ENCODE results near the gene CRYZL1.

Gene CRYZL1

GRCh38 chr21:33546086-33546485 is 95.5 kb downstream of the CRYZL1 start:
- H3K36me3 ChIP-seq (ENCODE audit: control insufficient read depth, insufficient read depth, low read length), result peaks cover 12% of the 10 kb centered on the region

GRCh38 chr21:33544451-33545195 is 96.9 kb downstream of the CRYZL1 start:
- Histone ChIP-seq H2BK15ac (replicated peaks; ENCODE audit: low read depth) (no peak overlapping the region), H3K27me3 (ENCODE audit: insufficient read depth, low read length, poor library complexity) (no peaks in the 10 kb centered on the region), H3K79me2 (ENCODE audit: control insufficient read depth, insufficient read depth, low read length) (peaks cover 70% of the 10 kb centered on the region), H2AK5ac (ENCODE audit: low read length) (no peak overlapping the region), H3K4me1 (ENCODE audit: control insufficient read depth, low read depth, low read length) (no peaks in the 10 kb centered on the region), H4K5ac (ENCODE audit: low read length) (no peak overlapping the region), H2BK5ac (ENCODE audit: low read length) (no peak overlapping the region), H3K4ac (ENCODE audit: low read depth, low read length) (no peak overlapping the region), H3K9ac (ENCODE audit: low read length) (peak overlapping the region; percentile 97), H3K18ac (ENCODE audit: low read length) (no peak overlapping the region), H3K36me3 (ENCODE audit: control insufficient read depth, insufficient read depth, low read length) (peaks cover 1% of the 10 kb centered on the region), H2BK120ac (ENCODE audit: low read depth, low read length) (no peak overlapping the region), H4K8ac (ENCODE audit: low read depth, low read length) (no peak overlapping the region), H3K4me3 (ENCODE audit: low read length) (peak overlapping the region; percentile 35), H3K4me2 (ENCODE audit: low read length) (peak overlapping the region; percentile 60), H3K27ac (ENCODE audit: low read depth, low read length) (no peak overlapping the region), H3K23ac (ENCODE audit: low read length) (no peak overlapping the region), H3K56ac (ENCODE audit: low read length) (peak overlapping the region; percentile 52), H3K79me1 (ENCODE audit: low read length) (no peaks in the 10 kb centered on the region)
- no CpG with 5 or more reads among the region's 8 CpGs for WGBS (ENCODE audit: extremely low coverage, insufficient coverage, low lambda C conversion rate)
- no peak for DNase-seq

More at GRCh38 chr21:33546086-33546485, 95.5 kb downstream of the CRYZL1 start:
- no peak overlapping the region for H2BK15ac ChIP-seq (replicated peaks; ENCODE audit: low read depth)
- no peak overlapping the region for H3K18ac ChIP-seq (ENCODE audit: low read length)
- no peak overlapping the region for H4K5ac ChIP-seq (ENCODE audit: low read length)
- H3K4me3 ChIP-seq (ENCODE audit: low read length), result no peak overlapping the region
- no peak overlapping the region for H3K27ac ChIP-seq (ENCODE audit: low read depth, low read length)
- no peak overlapping the region for H3K4me2 ChIP-seq (ENCODE audit: low read length)
- no peak overlapping the region for H3K9ac ChIP-seq (ENCODE audit: low read length)
- no peak for DNase-seq
- H3K79me1 ChIP-seq (ENCODE audit: low read length), result peaks cover 5% of the 10 kb centered on the region
- no peak overlapping the region for H3K56ac ChIP-seq (ENCODE audit: low read length)
- no peaks in the 10 kb centered on the region for H3K4me1 ChIP-seq (ENCODE audit: control insufficient read depth, low read depth, low read length)
- no peak overlapping the region for H4K8ac ChIP-seq (ENCODE audit: low read depth, low read length)
- 100% methylated on average over 1 of the region's 3 CpGs for WGBS (ENCODE audit: extremely low coverage, insufficient coverage, low lambda C conversion rate)
- no peaks in the 10 kb centered on the region for H3K27me3 ChIP-seq (ENCODE audit: insufficient read depth, low read length, poor library complexity)
- no peak overlapping the region for H3K23ac ChIP-seq (ENCODE audit: low read length)
- H3K4ac ChIP-seq (ENCODE audit: low read depth, low read length), result no peak overlapping the region
- H2BK120ac ChIP-seq (ENCODE audit: low read depth, low read length), result no peak overlapping the region
- H3K79me2 ChIP-seq (ENCODE audit: control insufficient read depth, insufficient read depth, low read length), result peaks cover 72% of the 10 kb centered on the region
- no peak overlapping the region for H2AK5ac ChIP-seq (ENCODE audit: low read length)
- H2BK5ac ChIP-seq (ENCODE audit: low read length), result no peak overlapping the region

- Histone ChIP-seq H2BK5ac (ENCODE audit: low read length) (no peak overlapping the region), H4K5ac (ENCODE audit: low read length) (no peak overlapping the region)
- no peak for DNase-seq
These were observed 97.9 kb downstream of the CRYZL1 start for GRCh38 chr21:33543505-33544129.

GRCh38 chr21:33542640-33543504 is 98.7 kb downstream of the CRYZL1 start, which contains the start of gene SON:
Gene SON (plus strand): TSS chr21:33543038. CDS start chr21:33543093, 55 bp downstream.
- no peak within 1 kb of the TSS for H2BK15ac ChIP-seq (replicated peaks; ENCODE audit: low read depth)
- H2BK120ac ChIP-seq (ENCODE audit: low read depth, low read length), result no peak within 1 kb of the TSS
- H4K5ac ChIP-seq (ENCODE audit: low read length), result no peak within 1 kb of the TSS
- H3K56ac ChIP-seq (ENCODE audit: low read length), result peak within 1 kb of the TSS; percentile 97
- peaks cover 72% of the 10 kb centered on the region for H3K79me2 ChIP-seq (ENCODE audit: control insufficient read depth, insufficient read depth, low read length)
- H3K27me3 ChIP-seq (ENCODE audit: insufficient read depth, low read length, poor library complexity), result no peaks in the 10 kb centered on the region
- DNase-seq, result peak; percentile 99
- WGBS (ENCODE audit: extremely low coverage, insufficient coverage, low lambda C conversion rate), result no CpG with 5 or more reads among the region's 57 CpGs
- peak within 1 kb of the TSS; percentile 69 for H3K4me2 ChIP-seq (ENCODE audit: low read length)
- peak within 1 kb of the TSS; percentile 93 for H3K4ac ChIP-seq (ENCODE audit: low read depth, low read length)
- H3K79me1 ChIP-seq (ENCODE audit: low read length), result no peaks in the 10 kb centered on the region
- no peak within 1 kb of the TSS for H2AK5ac ChIP-seq (ENCODE audit: low read length)
- H3K27ac ChIP-seq (ENCODE audit: low read depth, low read length), result peak within 1 kb of the TSS; percentile 99
- no peak within 1 kb of the TSS for H4K8ac ChIP-seq (ENCODE audit: low read depth, low read length)
- H3K36me3 ChIP-seq (ENCODE audit: control insufficient read depth, insufficient read depth, low read length), result no peaks in the 10 kb centered on the region
- H3K23ac ChIP-seq (ENCODE audit: low read length), result no peak within 1 kb of the TSS
- H2BK5ac ChIP-seq (ENCODE audit: low read length), result peak within 1 kb of the TSS; percentile 91
- peak within 1 kb of the TSS; percentile 97 for H3K9ac ChIP-seq (ENCODE audit: low read length)
- H3K4me3 ChIP-seq (ENCODE audit: low read length), result peak within 1 kb of the TSS; percentile 97
- peak within 1 kb of the TSS; percentile 92 for H3K18ac ChIP-seq (ENCODE audit: low read length)
- no peaks in the 10 kb centered on the region for H3K4me1 ChIP-seq (ENCODE audit: control insufficient read depth, low read depth, low read length)

More at GRCh38 chr21:33543505-33544129, 97.9 kb downstream of the CRYZL1 start:
- Histone ChIP-seq H3K4me1 (ENCODE audit: control insufficient read depth, low read depth, low read length) (no peaks in the 10 kb centered on the region), H3K27ac (ENCODE audit: low read depth, low read length) (peak overlapping the region; percentile 92), H3K36me3 (ENCODE audit: control insufficient read depth, insufficient read depth, low read length) (no peaks in the 10 kb centered on the region), H3K79me1 (ENCODE audit: low read length) (no peaks in the 10 kb centered on the region), H2BK120ac (ENCODE audit: low read depth, low read length) (no peak overlapping the region), H3K56ac (ENCODE audit: low read length) (peak overlapping the region; percentile 97), H3K79me2 (ENCODE audit: control insufficient read depth, insufficient read depth, low read length) (peaks cover 72% of the 10 kb centered on the region), H3K4me3 (ENCODE audit: low read length) (peak overlapping the region; percentile 97), H3K4me2 (ENCODE audit: low read length) (peak overlapping the region; percentile 69), H3K4ac (ENCODE audit: low read depth, low read length) (peak overlapping the region; percentile 93), H2AK5ac (ENCODE audit: low read length) (no peak overlapping the region), H3K23ac (ENCODE audit: low read length) (no peak overlapping the region), H2BK15ac (replicated peaks; ENCODE audit: low read depth) (no peak overlapping the region), H4K8ac (ENCODE audit: low read depth, low read length) (no peak overlapping the region), H3K18ac (ENCODE audit: low read length) (peak overlapping the region; percentile 87), H3K27me3 (ENCODE audit: insufficient read depth, low read length, poor library complexity) (no peaks in the 10 kb centered on the region), H3K9ac (ENCODE audit: low read length) (peak overlapping the region; percentile 97)
- WGBS (ENCODE audit: extremely low coverage, insufficient coverage, low lambda C conversion rate), result no CpG with 5 or more reads among the region's 26 CpGs

- Histone ChIP-seq H3K27ac (ENCODE audit: low read depth, low read length) (peak within 1 kb of the TSS; percentile 99), H2AK5ac (ENCODE audit: low read length) (no peak within 1 kb of the TSS), H3K56ac (ENCODE audit: low read length) (peak within 1 kb of the TSS; percentile 97), H3K79me1 (ENCODE audit: low read length) (no peaks in the 10 kb centered on the region), H3K4me2 (ENCODE audit: low read length) (peak within 1 kb of the TSS; percentile 45), H3K23ac (ENCODE audit: low read length) (no peak within 1 kb of the TSS), H3K4ac (ENCODE audit: low read depth, low read length) (peak within 1 kb of the TSS; percentile 93), H2BK15ac (replicated peaks; ENCODE audit: low read depth) (no peak within 1 kb of the TSS), H3K27me3 (ENCODE audit: insufficient read depth, low read length, poor library complexity) (no peaks in the 10 kb centered on the region), H3K4me3 (ENCODE audit: low read length) (peak within 1 kb of the TSS; percentile 97), H2BK120ac (ENCODE audit: low read depth, low read length) (no peak within 1 kb of the TSS), H4K5ac (ENCODE audit: low read length) (no peak within 1 kb of the TSS), H3K79me2 (ENCODE audit: control insufficient read depth, insufficient read depth, low read length) (peaks cover 68% of the 10 kb centered on the region), H3K4me1 (ENCODE audit: control insufficient read depth, low read depth, low read length) (no peaks in the 10 kb centered on the region), H4K8ac (ENCODE audit: low read depth, low read length) (no peak within 1 kb of the TSS), H2BK5ac (ENCODE audit: low read length) (peak within 1 kb of the TSS; percentile 91), H3K18ac (ENCODE audit: low read length) (peak within 1 kb of the TSS; percentile 92), H3K36me3 (ENCODE audit: control insufficient read depth, insufficient read depth, low read length) (peaks cover 2% of the 10 kb centered on the region), H3K9ac (ENCODE audit: low read length) (peak within 1 kb of the TSS; percentile 97)
- WGBS (ENCODE audit: extremely low coverage, insufficient coverage, low lambda C conversion rate), result no CpG with 5 or more reads among the region's 56 CpGs
- peak; percentile 89 for DNase-seq
These were observed 99.5 kb downstream of the CRYZL1 start, which contains the start of gene GART for GRCh38 chr21:33541756-33542639. Gene GART (minus strand): TSS chr21:33542117. CDS start chr21:33539315, 2,802 bp downstream.
